ENCODE measurements around the gene KIAA1671. TPM values are rescaled to one million over a fixed set of nuclear protein-coding genes. Genes with fewer than 3 reads are reported as not detected.
"Not testable (repeated sequence)": the region's sequence is repeated elsewhere in the genome, so short reads cannot be mapped to it uniquely, and the experiment has no call there.

The KIAA1671 gene
- total RNA-seq, 2 donors from 2014 or later = 16.8 to 21.7 TPM

DNA sequence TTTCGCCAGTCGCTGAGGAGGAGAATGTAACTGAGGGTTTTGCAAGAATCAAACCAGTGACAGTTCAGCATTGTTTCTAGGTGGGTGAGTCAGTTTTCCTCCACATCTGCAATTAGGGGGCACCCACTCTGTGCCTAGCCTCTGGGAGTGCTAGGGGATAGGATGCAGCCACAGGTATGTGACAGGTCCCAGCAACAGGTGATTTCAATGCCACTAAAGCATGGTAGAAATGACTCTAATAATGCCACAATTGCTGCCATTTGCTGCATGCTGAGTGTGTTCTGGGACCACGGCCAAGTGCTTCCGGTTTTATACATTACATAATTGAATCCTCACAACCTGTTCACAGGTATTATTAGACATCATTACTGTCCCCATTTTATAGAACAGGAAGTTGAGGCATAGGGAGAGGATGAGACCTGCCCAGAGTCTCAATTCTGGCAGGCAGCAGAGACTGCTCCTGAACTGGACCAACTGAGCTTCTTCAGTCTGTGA is 267.5 kb downstream of the KIAA1671 start:
- Histone ChIP-seq H3K27me3 (no peaks in the 10 kb centered on the region), H3K27ac (no peak overlapping the region), H3K9me3 (no peaks in the 10 kb centered on the region), H3K36me3 (no peaks in the 10 kb centered on the region), H3K4me1 (no peaks in the 10 kb centered on the region), H3K4me3 (no peak overlapping the region)
- no peak for TF ChIP-seq CTCF (IDR thresholded peaks at IDR 0.05)
- DNase-seq (ENCODE audit: low spot score) = no peak

- no peak for TF ChIP-seq CTCF (IDR thresholded peaks at IDR 0.05)
- H3K27me3 ChIP-seq = no peaks in the 10 kb centered on the region
- no peak overlapping the region for H3K27ac ChIP-seq
- H3K9me3 ChIP-seq = no peaks in the 10 kb centered on the region
- no peak overlapping the region for H3K4me3 ChIP-seq
- H3K36me3 ChIP-seq = no peaks in the 10 kb centered on the region
- DNase-seq (ENCODE audit: low spot score) = no peak
- no peaks in the 10 kb centered on the region for H3K4me1 ChIP-seq
Observed at GRCh38 chr22:25221790-25222189, 269.3 kb downstream of the KIAA1671 start.

DNA sequence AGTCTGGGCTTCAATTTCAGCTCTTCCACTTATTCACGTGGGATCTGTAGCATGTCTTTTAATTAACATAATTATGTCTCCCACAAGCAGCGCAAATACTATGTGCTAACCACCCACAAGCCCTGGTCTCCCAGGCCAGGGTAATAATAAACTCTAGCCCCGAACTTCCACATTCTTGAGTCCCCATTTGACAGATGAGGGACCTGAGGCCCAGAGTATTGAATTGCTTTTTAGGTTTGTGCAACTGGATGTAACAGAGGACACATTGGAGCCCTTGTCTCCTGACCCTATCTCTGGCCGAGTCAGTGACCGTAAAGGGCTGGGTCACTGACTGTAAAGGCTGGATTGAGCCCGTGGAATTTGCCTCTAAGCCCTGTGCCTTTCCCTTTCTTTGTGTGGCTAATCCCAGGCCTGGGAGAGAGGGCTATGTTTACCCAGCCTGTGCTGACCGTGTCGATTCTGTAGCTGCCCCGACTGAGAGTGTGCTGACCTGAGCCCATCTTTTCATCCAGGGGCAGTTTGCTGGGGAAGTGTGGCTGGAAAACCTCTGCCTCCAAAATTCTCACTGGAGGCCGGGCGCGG is 270.8 kb downstream of the KIAA1671 start:
- no peaks in the 10 kb centered on the region for H3K4me1 ChIP-seq
- H3K27ac ChIP-seq = no peak overlapping the region
- H3K4me3 ChIP-seq = no peak overlapping the region
- DNase-seq (ENCODE audit: low spot score) = no peak
- no peaks in the 10 kb centered on the region for H3K27me3 ChIP-seq
- TF ChIP-seq CTCF (IDR thresholded peaks at IDR 0.05) = no peak
- no peaks in the 10 kb centered on the region for H3K36me3 ChIP-seq
- H3K9me3 ChIP-seq = no peaks in the 10 kb centered on the region

- no peak for TF ChIP-seq CTCF (IDR thresholded peaks at IDR 0.05)
Observed at GRCh38 chr22:25228822-25229221, 276.3 kb downstream of the KIAA1671 start.

DNA sequence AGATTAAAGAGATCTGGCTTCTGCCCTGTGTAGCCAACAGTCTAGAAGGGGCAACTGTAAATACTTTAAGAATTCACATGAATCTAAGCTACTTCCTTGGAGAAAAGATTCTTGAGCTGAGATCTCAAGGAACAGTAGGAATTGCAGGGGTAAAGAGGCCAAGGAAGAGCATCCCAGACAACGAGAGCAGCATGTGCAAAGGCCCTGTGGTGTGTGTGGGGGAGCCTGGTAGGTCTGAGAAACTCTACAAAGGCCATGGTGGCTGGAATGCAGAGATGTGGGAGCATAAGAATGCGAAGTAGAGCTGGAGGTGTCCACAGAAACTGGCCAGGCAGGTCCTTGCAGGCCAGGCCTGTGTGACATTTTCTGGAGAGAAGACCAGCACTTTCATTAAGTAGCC is 278.2 kb downstream of the KIAA1671 start:
- not testable (repeated sequence) for H3K36me3 ChIP-seq; H3K27me3 ChIP-seq; DNase-seq (ENCODE audit: low spot score); H3K27ac ChIP-seq; H3K4me1 ChIP-seq; H3K9me3 ChIP-seq; H3K4me3 ChIP-seq

More at GRCh38 chr22:25228822-25229221, 276.3 kb downstream of the KIAA1671 start:
- no peaks in the 10 kb centered on the region for H3K36me3 ChIP-seq
- H3K4me3 ChIP-seq = no peak overlapping the region
- H3K27ac ChIP-seq = no peak overlapping the region
- H3K9me3 ChIP-seq = no peaks in the 10 kb centered on the region
- no peaks in the 10 kb centered on the region for H3K4me1 ChIP-seq
- DNase-seq (ENCODE audit: low spot score) = no peak
- no peaks in the 10 kb centered on the region for H3K27me3 ChIP-seq

- no peaks in the 10 kb centered on the region for H3K27me3 ChIP-seq
- H3K27ac ChIP-seq = no peak overlapping the region
- peaks cover 0 to 6% of the 10 kb centered on the region in 2 donors for H3K4me1 ChIP-seq
- no peak overlapping the region for H3K4me3 ChIP-seq
- DNase-seq (ENCODE audit: low spot score) = no peak
- no peaks in the 10 kb centered on the region for H3K9me3 ChIP-seq
- no peaks in the 10 kb centered on the region for H3K36me3 ChIP-seq
- no peak for TF ChIP-seq CTCF (IDR thresholded peaks at IDR 0.05)
Observed at GRCh38 chr22:25232301-25232700, 279.8 kb downstream of the KIAA1671 start.

- not testable (repeated sequence) for H3K4me1 ChIP-seq; DNase-seq (ENCODE audit: low spot score); H3K27me3 ChIP-seq; H3K9me3 ChIP-seq; H3K27ac ChIP-seq; H3K36me3 ChIP-seq; H3K4me3 ChIP-seq
Observed at GRCh38 chr22:25233706-25234105, 281.2 kb downstream of the KIAA1671 start.
